Neural crest cell (in vitro differentiated cells): ENCODE measurements around the gene BCL2L2. TPM values are rescaled to one million over a fixed set of nuclear protein-coding genes. Genes with fewer than 3 reads are reported as not detected.

ENCODE experiments used
- DNase-seq: peaks from one replicate; pipeline ENCODE4 v3.0.0; 2021; ENCODE audit warnings: low read depth, mixed read lengths, low spot score
- H3K27ac Mint-ChIP-seq: one replicate; pipeline ENCODE4 v1.8.0; 2021; ENCODE audit warnings: mild to moderate bottlenecking, mixed read lengths; ENCODE audit not compliant: unreplicated experiment
- H3K27me3 Mint-ChIP-seq: 2 replicates; pipeline ENCODE4 v1.8.0; 2021; ENCODE audit warnings: low read depth, mild to moderate bottlenecking, mixed read lengths
- H3K36me3 Mint-ChIP-seq: 2 replicates; pipeline ENCODE4 v1.8.0; 2021; ENCODE audit warnings: low read depth, mild to moderate bottlenecking, mixed read lengths
- H3K4me1 Mint-ChIP-seq: 2 replicates; pipeline ENCODE4 v1.8.0; 2021; ENCODE audit warnings: mixed read lengths
- H3K4me3 Mint-ChIP-seq: one replicate; pipeline ENCODE4 v1.8.0; 2021; ENCODE audit warnings: mild to moderate bottlenecking, mixed read lengths
- H3K9me3 Mint-ChIP-seq: 2 replicates; pipeline ENCODE4 v1.8.0; 2021; ENCODE audit warnings: mixed read lengths
- CTCF ChIP-seq: fragments of 200-600 bp; sonication (generic); conservative IDR thresholded peaks from 2 replicates; pipeline ENCODE4 v1.5.0; 2021; ENCODE audit warnings: antibody characterized with exemption, mild to moderate bottlenecking
- total RNA-seq: library from RNA; stranded (reverse); gene quantifications from 2 replicates; pipeline ENCODE4 v1.2.1, GENCODE V29; 2021

BCL2L2 gene
- total RNA-seq, 1 donor from 2014 or later: 24.8 TPM

GRCh38 chr14:23308721-23309445, 2.2 kb downstream of the BCL2L2 start:
- Mint-ChIP-seq H3K4me1 (peaks cover 33% of the 10 kb centered on the region), H3K27me3 (no peaks in the 10 kb centered on the region), H3K27ac (peak overlapping the region; percentile 78), H3K9me3 (no peaks in the 10 kb centered on the region), H3K4me3 (peak overlapping the region; percentile 66), H3K36me3 (no peaks in the 10 kb centered on the region)
- TF ChIP-seq CTCF: no peak
- DNase-seq: no peak

DNA sequence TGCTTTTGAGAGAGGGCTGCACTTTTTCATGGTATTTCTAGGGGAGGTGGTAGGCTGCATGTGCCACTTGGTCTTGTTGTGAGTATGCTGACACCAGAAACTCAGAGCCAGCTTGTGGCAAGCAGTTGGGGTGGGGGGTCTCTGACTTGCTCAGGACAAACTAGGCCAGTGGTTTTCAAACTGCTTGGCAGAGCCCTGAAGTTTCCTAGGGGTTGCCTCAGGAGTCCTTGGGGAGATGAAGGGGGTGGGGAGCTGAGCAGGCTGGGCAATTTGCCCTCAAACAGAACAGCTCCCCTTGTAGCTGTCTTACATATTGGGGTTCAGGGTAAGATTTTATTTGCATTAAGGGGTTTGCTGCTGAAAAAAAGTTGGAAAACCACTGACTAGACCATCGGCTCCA, 3.9 kb downstream of the BCL2L2 start:
- no peak for TF ChIP-seq CTCF
- H3K27me3 Mint-ChIP-seq: no peaks in the 10 kb centered on the region
- H3K4me3 Mint-ChIP-seq: no peak overlapping the region
- H3K27ac Mint-ChIP-seq: no peak overlapping the region
- H3K4me1 Mint-ChIP-seq: peaks cover 29% of the 10 kb centered on the region
- no peak for DNase-seq
- no peaks in the 10 kb centered on the region for H3K36me3 Mint-ChIP-seq
- no peaks in the 10 kb centered on the region for H3K9me3 Mint-ChIP-seq

- Mint-ChIP-seq H3K36me3 (peaks cover 14% of the 10 kb centered on the region), H3K27me3 (peaks cover 5% of the 10 kb centered on the region), H3K4me1 (peaks cover 19% of the 10 kb centered on the region), H3K4me3 (no peak overlapping the region), H3K27ac (no peak overlapping the region), H3K9me3 (peaks cover 4% of the 10 kb centered on the region)
- DNase-seq: no peak
- TF ChIP-seq CTCF: no peak
Observed at GRCh38 chr14:23316300-23316699, 9.7 kb downstream of the BCL2L2 start.

- no peak for TF ChIP-seq CTCF
- H3K4me3 Mint-ChIP-seq: peak overlapping the region; percentile 99
- peak overlapping the region; percentile 97 for H3K27ac Mint-ChIP-seq
- peaks cover 4% of the 10 kb centered on the region for H3K9me3 Mint-ChIP-seq
- H3K4me1 Mint-ChIP-seq: peaks cover 32% of the 10 kb centered on the region
- peaks cover 27% of the 10 kb centered on the region for H3K36me3 Mint-ChIP-seq
- peaks cover 5% of the 10 kb centered on the region for H3K27me3 Mint-ChIP-seq
- no peak for DNase-seq
Observed at GRCh38 chr14:23319746-23320583, 13.3 kb downstream of the BCL2L2 start.

- Mint-ChIP-seq H3K4me3 (peak within 1 kb of the TSS; percentile 100), H3K27ac (peak within 1 kb of the TSS; percentile 99), H3K27me3 (peaks cover 5% of the 10 kb centered on the region), H3K9me3 (peaks cover 4% of the 10 kb centered on the region), H3K4me1 (peaks cover 32% of the 10 kb centered on the region), H3K36me3 (peaks cover 27% of the 10 kb centered on the region)
- DNase-seq: peak; percentile 91
- TF ChIP-seq CTCF: no peak
Observed at GRCh38 chr14:23320584-23321571, 14.2 kb downstream of the BCL2L2 start, which contains the start of gene PABPN1. Gene PABPN1 (plus strand): TSS chr14:23321457. CDS start chr14:23321470, 13 bp downstream.
